ENCODE data around the gene PCGF3.
"Not testable (repeated sequence)": the region's sequence is repeated elsewhere in the genome, so short reads cannot be mapped to it uniquely, and the experiment has no call there.

Gene PCGF3

DNA sequence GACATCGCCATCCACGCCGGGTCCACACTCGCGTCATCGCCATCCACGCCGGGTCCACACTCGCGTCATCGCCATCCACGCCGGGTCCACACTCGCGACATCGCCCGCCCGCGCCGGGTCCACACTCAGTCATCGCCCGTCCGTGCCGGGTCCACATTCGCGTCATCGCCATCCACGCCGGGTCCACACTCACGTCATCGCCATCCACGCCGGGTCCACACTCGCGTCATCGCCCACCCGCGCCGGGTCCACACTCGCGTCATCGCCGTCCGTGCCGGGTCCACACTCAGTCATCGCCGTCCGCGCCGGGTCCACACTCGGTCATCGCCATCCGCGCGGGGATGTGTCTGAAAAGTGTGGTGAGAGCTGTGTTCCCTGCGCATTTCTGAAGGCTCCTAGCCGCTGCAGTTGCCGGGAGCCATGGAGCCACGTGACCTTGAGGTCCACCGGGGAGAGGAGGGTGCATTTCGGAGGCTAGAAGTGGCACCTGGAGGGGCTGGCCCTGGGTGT is 17.3 kb downstream of the PCGF3 start:
- DNase-seq (ENCODE audit: low read depth, low spot score): no peak

DNA sequence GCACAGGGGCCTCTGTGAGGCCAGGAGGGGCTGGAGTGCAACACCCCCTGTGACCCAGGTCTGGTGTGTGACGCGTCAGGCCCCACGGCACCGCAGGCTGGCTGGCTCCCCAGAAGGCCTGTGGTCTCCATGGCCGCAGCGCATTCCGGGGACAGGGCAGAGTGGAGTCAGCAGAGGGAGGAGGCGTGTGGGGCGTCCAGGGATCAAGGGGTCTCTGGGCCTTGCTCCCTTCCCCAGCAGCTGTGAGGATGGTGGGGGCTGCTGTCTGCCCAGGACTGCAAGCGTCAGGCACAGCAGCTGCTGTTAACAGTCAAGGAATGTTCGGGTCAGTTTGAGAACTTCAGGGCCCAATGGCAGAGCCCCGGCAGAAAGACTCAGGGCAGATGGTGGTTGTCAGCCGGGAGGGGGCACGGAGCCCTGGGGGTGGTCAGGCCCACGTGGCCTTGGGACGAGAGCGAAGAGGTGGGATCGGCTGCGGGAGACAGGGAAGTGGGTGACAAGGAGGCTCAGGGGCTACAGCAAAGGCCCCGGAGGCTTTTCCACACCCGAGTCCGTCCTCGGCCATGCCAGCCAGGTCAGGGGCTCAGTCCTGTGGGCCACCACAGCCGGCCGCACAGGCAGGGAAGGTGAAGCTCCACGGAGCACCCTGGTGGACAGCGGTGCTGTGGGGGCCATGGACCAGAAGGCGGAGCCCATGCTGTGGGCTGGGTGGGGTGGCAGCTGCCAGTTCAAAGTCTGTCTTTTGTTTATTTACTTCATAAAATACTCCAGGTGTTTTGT is 18.3 kb downstream of the PCGF3 start:
- no peak for DNase-seq (ENCODE audit: low read depth, low spot score)

DNA sequence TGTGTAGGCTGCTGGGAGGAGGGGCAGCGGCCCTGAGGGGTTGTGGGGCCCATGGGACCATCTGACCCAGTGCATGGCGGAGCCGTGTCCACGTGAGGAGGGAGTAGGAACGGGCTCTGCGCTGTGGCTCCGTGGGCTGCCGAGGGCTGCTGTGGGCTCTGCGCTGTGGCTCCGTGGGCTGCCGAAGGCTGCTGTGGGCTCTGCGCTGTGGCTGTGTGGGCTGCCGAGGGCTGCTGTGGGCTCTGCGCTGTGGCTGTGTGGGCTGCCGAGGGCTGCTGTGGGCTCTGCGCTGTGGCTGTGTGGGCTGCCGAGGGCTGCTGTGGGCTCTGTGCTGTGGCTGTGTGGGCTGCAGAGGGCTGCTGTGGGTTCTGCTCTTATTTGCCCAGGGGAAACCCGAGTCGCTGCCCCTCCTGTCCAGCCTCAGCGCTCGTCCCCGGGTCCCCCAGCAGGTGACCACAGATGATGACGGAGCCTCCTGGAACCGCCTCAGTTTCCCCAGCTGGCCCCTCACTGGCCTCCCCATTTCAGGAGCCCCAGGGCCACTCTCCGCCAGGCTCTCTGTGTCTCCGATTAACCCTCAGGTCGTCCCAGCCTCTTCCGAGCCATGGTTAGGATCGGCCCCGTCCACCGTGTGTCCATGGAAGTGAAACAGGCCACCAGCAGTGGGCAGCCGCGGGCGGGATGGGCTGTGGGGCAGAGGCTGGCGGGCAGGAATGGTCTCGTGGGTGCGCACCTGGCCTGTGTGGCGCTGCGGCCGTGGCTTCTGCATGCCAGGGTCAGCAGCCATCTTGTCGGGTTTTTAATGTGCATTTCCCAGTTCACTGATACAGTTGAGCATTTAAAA is 20.0 kb downstream of the PCGF3 start:
- no peak for DNase-seq (ENCODE audit: low read depth, low spot score)

DNA sequence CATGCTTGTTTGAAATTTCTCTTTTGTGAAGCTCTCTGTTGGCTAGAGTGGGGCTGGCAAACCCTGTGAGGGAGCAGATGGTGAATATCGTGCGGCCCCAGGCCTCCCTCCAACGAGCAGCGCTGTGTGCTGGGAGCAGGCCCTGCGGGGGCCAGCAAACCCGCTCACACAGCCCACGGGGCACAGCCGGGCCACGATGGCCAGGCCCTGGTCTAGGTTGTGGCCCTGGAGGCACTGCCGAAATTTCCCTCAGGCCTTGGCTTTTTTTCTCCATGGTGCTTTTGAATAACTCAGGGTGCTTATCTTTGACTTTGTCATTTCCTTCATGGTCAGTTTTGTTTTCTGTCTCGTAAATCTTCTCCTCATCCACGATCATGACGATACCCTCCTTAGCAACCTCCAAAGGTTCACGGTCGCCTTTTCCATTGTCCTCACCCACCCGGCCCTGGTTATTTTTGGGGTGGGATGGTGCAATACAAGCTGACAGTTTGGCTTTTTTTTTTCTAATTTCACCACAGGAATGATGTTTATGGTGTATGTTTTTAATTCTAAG is 20.7 kb downstream of the PCGF3 start:
- DNase-seq (ENCODE audit: low read depth, low spot score): no peak

DNA sequence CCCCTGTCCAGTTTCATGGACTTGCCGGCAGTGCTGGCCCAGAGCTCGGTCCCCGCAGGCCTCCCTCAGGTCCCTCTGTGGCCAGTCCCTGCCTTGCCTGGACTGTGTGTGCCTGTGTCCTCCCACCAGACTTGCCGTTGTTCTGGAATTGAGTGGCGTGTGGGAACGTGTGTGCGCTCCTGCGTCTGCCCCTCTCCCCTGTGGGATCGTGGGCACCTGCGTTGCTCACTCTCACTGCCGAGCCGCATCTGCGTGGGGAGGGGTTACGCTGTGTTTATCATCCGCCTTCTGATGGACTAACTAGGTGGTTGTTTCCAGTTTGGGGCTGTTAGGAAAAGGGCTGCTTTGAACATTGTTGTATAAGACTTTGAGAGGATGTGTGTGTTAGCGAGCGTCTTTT is 21.2 kb downstream of the PCGF3 start:
- DNase-seq (ENCODE audit: low read depth, low spot score): no peak

DNA sequence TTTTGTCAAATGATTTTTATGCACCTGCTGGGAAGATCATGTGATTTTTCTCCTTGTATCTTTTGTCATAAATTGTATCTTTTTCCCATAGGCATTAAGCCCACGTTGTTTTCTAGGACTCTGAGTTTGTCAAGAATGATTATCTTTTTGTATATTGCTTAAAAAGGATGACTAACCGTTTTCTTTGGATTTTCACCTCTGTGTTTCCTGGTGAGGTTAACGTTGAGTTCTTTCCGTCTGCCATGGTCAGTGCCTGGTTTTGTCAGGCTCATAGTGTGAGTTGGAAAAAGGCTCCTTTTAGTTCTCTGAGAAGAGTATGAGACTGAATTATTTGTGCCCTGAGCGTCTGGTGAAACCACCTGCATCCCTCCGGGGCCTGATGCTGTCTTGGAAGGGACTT is 21.9 kb downstream of the PCGF3 start:
- DNase-seq (ENCODE audit: low read depth, low spot score): no peak

DNA sequence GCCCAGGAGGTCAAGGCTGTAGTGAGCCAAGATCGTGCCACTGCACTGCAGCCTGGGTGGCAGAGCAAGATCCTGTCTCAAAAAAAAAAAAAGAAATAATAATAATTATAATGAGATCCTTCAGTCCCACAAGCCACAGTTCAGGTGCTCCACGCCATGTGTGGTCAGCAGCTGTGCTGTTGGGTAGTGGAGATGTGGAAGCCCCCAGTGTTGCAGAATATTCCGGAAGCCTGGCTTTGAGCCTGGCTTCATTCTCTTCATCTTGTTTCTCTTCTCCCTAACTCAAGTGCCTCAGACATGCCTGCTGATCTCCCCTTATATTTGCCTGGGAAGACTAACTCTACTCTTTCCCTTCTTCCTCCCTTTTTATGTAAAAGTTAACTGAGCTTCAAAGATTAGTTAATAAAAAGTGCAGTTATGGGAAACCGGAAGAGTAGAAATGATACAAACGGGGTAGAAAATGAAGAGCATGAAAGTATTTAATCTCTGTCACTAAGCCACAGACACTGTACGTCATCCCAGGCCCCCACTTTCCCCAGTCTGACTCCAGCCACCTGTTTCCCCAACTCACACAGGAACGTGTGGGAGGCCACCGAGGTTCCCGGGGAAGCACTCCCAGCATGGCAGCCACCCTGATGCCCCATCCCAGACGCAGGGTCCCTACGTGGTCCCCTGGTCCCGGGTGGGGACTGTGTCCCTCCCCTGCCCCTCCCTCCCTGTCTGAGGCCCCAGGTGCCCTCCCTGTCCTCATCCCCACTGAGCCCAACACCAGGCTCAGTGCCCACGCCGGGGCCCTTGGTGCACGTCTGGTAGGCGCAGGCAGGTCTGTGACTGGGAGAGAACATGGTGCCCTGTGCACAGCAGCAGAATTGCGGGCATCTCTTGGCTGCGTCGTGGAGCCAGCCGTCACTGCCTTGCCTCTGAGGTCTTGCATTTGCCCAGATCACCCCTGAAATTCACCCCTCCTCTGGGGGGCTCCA is 24.0 kb downstream of the PCGF3 start:
- DNase-seq (ENCODE audit: low read depth, low spot score): no peak

DNA sequence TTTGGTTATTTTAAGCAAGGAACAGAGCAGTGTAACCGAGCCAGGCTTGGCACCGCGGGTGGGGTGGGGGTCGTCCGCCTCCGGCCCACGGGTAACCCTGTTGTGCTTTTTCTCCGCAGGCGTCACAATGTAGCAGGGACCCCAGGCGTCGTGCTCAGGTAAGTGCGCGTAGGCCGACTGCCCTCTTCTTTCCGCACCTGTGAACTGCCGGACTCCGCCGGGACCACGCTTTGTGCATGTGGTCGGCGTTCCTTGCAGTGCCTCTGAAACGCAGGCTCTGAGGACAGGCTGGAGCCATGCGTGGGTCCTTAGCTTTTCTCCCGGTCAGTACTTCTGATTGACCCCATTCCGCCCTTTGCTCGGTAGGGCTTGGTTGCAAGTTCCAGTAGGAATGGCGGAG is 24.9 kb downstream of the PCGF3 start:
- no peak for DNase-seq (ENCODE audit: low read depth, low spot score)

DNA sequence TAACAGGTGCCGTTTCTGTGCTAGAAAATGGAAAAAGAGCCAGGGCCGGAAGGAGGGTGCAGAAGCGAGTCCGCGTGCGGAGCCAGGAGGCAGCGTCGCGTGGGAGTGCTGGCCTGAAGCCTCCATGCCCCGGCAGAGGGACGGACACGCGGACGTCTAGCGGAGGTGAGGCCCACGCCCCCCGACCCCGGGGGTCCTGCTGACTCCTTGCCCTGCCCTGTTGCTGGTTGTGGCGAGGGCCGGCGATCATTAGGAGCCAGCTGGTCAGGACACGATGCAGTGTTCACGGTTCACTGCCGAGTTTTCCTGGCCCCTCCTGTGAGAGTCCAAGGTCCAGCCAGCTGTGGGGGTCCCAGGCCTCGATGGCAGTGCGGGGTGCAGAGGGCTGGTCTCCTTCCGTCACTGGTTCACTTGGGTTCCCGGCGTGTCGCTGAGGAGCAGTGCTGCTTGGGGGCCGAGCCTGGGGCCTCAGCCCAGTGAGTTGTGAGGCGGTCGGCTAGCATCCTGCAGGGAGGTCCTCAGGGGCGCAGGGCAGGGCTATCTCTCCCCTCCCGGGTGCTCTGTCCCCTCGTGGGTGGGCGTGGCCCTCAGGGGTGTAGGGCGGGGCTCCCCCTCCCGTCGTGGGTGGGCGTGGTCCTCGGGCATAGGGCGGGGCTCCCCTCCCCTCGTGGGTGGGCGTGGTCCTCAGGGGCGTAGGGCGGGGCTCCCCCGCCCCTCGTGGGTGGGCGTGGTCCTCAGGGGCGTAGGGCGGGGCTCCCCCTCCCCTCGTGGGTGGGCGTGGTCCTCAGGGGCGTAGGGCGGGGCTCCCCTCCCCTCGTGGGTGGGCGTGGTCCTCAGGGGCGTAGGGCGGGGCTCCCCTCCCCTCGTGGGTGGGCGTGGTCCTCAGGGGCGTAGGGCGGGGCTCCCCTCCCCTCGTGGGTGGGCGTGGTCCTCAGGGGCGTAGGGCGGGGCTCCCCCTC is 25.6 kb downstream of the PCGF3 start:
- DNase-seq (ENCODE audit: low read depth, low spot score): not testable (repeated sequence)

DNA sequence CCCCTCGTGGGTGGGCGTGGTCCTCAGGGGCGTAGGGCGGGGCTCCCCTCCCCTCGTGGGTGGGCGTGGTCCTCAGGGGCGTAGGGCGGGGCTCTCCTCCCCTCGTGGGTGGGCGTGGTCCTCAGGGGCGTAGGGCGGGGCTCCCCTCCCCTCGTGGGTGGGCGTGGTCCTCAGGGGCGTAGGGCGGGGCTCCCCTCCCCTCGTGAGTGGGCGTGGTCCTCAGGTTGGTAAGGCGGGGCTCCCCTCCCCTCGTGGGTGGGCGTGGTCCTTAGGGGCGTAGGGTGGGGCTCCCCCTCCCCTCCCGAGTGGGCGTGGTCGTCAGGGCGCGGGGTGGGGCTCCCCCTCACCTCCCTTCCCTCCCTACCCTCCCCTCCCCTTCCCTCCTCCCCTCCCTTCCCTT is 26.3 kb downstream of the PCGF3 start:
- not testable (repeated sequence) for DNase-seq (ENCODE audit: low read depth, low spot score)

DNA sequence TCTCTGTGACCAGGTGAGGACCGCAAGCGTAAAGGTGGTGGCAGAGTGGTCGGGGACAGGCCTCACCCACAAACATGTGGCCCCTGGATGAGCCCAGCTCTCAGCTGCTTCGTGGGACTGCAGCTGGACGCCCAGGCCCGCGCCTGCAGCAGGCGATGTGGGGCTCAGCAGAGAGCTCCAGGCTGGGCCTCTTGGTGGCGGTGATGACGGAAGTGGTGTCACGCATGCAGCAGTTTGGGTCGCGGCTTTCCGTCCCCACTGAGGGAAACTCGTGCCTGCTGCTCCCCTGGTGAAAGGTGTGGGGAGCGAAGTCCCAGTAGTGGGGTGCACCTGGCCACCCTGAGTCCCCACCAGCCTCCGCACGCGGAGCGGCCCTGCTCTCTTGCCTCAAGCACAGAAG is 26.9 kb downstream of the PCGF3 start:
- no peak for DNase-seq (ENCODE audit: low read depth, low spot score)

DNA sequence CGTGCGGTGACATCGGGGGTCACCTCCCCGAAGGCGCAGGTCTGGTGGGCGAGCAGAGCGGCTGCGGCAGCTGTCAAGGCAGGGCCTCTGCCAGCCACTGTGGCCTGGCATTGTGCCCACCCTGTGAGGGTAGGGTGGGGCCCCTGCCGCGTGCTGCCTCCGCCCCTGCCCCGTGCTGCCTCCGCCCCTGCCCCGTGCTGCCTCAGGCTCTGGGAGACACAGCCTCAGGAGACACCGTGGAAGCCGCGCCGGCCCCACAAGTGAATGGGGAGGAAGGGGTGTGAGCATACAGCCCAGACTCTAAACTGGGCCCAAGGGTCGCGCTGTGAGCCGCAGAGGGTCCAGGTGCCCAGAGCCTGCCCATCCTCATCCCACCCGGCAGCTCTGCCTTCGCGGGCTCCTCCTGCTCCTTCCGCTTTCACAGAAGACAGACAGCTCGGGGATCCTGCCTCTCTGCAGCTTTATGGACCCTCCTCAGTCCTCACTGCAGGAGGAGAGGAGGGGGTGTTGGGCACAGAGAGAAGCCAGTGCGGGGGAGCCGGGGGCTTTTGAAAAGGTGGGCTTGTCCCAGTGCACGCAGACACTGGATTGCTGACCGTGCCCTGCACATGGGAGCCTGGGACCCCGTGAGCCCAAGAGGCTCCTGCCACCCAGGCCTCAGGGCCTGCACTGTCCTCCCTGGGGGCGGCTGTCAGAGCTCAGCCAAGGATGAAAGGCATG is 27.4 kb downstream of the PCGF3 start:
- DNase-seq (ENCODE audit: low read depth, low spot score): no peak

DNA sequence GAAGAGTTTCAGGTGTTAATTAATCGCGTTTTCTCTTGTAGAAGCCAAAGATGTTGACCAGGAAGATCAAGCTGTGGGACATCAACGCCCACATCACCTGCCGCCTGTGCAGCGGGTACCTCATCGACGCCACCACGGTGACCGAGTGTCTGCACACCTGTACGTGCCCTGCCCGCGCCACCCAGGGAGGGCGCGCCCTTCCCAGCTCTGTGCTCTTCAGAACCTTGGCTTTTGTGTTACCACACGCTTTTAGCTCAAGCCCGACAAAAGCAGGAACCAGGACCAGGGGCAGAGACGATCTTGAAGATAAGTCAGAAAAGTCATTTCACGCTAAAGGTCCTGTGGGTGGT is 28.0 kb downstream of the PCGF3 start:
- DNase-seq (ENCODE audit: low read depth, low spot score): no peak

DNA sequence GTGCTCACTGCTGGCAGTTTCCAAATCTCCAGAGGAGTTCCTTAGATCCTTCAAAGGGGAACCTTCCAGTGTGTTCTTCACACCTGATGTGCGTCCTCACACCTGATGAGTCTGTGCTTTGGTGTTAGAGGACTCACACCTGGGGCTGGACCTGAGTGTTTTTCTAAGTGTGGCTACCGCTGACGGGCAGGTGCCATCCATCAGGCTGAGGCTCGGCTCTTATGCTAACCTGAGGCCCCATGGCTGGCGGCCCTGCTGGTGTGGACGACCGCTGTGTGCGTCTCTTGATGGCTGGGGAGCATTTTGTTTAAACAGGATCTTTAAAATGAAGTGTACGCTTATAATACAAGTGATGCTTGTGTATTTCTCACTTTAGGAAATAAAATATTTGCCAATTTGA is 28.4 kb downstream of the PCGF3 start:
- no peak for DNase-seq (ENCODE audit: low read depth, low spot score)

DNA sequence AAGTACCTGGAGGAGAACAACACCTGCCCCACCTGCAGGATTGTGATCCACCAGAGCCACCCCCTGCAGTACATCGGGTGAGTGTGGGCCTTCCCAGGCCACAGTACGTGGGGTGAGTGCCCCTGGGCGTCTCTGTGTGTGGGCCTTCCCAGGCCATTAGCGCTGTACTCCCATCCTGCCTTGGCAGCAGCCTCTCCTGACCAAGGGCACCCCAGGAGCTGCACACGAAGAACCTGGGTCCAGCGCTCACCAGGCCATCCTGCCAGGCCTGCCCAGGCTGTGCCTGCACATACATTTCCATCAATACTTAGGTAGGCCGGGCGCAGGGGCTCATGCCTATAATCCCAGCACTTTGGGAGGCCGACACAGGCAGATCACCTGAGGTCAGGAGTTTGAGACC is 29.3 kb downstream of the PCGF3 start:
- no peak for DNase-seq (ENCODE audit: low read depth, low spot score)

DNA sequence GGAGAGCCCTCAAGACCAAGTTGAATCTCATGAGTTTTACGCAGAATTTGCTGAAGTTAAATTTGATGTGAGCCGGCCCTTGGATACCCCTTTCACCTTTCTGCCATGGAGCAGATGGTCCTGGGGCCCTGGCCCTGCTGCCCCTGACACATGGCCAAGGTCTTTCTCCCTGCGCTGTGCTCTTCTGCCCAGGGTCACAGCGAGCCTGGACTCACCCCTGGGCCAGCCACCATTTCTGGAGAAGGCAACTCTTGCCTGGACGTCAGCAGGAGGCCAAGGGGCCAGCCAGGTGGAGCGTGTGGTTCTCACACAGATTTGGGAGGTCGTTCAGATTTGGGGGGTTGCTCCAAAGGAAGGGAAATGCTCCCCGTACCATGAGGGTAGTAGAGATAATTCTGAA is 30.0 kb downstream of the PCGF3 start:
- no peak for DNase-seq (ENCODE audit: low read depth, low spot score)

DNA sequence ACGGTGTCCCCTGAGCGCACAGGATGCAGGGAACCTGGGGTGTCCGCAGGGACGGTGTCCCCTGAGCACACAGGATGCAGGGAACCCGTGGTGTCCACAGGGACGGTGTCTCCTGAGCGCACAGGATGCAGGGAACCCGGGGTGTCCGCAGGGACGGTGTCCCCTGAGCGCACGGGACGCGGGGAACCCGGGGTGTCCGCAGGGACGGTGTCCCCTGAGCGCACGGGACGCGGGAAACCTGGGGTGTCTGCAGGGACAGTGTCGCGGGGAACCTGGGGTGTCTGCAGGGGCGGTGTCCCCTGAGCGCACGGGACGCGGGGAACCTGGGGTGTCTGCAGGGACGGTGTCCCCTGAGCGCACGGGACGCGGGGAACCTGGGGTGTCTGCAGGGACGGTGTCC is 30.9 kb downstream of the PCGF3 start:
- not testable (repeated sequence) for DNase-seq (ENCODE audit: low read depth, low spot score)

DNA sequence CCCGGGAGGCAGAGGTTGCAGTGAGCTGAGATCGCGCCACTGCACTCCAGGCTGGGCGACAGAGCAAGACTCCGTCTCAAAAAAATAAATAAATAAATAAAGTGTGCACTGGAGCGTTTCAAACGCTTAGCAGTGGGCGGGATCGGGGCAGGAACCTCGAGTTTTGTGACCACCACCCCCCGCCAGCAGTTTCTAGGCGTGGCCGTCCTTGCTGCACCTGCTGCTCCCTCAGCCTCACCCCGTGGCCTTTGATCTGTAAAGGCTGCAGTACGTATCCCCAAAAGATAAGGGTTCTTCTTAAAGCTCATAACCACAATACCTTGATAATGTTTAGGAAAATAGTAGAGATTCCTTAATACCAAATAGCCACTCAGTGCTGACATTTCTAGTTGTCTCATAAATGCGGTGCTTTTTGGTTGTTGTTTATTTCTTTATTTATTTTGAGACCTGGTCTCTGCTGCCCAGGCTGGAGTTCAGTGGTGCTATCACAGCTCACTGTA is 33.2 kb downstream of the PCGF3 start:
- DNase-seq (ENCODE audit: low read depth, low spot score): no peak

DNA sequence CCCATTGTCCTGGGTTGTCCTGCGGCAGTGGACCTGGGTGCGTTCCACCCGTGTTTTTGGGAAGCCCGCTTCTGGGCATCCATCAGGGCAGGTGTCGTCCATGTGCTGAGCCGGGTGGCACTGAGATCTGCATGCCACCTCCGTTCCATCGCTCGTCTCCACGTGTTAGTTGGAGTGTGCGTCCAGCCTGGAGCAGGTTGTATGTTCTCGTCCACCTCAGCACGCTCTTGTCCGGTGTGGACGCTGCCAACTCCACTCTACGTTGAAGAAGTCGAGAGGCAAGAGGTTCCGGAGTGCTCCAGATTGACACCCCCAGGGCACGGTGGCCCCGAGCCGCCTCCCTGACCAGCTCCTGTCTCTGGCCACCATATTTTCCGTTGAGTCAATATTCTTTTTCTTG is 33.9 kb downstream of the PCGF3 start:
- DNase-seq (ENCODE audit: low read depth, low spot score): no peak
